GM19463 (cell line): ENCODE results near the gene ADI1.

Source experiments
- ATAC-seq: cut with Tn5 transposase; IDR thresholded peaks from one replicate; pipeline ENCODE4 v1.9.1; 2021; ENCODE audit warnings: mild to moderate bottlenecking, moderate library complexity; ENCODE audit not compliant: unreplicated experiment

ADI1 gene

DNA sequence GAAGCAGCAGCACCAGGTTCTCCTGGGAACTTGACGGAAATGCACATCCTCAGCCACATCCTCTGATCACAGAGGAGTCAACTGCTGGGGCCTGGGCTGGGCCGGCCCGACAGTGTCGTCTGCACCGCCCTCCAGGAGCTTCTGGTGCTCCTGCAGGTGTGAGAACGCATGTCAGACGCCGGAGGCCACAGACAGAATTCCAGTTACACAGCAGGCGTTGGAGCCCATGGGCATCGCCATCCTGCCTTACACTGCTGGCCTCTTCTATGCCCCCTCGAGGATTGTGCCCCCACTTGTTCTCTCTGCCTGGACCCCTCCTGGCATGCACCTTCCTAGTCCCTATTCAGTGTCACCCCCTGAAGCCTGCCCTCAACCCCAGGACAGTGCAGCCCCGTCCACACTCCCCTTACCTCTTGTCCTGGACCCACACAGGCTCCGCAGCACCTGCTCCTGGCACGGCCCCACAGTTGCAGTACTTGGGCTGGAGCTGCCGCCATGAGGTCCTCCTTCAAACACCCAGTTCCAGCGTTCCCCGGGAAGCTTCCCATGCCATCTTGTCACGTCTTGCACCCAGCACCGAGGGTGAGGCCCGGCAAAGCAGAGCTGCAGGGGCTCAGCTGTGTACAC lies 37.5 kb downstream of the ADI1 start:
- ATAC-seq, result no peak

DNA sequence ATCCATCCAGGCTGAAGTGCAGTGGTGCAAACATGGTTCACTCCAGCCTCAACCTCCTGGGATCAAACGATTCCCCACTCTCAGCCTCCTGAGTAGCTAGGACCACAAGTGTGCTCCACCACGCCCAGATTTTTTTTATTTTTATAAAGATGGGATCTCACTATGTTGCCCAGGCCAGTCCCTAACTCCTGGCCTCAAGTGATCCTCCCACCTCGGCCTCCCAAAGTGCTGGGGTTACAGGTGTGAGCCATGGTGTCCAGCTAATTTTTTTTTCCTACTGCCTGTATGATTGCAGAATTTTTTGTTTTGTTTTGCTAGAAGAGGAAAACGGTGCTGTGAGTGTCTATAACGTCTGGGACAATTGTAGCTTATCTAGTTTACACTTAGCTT lies 38.3 kb downstream of the ADI1 start:
- no peak for ATAC-seq

DNA sequence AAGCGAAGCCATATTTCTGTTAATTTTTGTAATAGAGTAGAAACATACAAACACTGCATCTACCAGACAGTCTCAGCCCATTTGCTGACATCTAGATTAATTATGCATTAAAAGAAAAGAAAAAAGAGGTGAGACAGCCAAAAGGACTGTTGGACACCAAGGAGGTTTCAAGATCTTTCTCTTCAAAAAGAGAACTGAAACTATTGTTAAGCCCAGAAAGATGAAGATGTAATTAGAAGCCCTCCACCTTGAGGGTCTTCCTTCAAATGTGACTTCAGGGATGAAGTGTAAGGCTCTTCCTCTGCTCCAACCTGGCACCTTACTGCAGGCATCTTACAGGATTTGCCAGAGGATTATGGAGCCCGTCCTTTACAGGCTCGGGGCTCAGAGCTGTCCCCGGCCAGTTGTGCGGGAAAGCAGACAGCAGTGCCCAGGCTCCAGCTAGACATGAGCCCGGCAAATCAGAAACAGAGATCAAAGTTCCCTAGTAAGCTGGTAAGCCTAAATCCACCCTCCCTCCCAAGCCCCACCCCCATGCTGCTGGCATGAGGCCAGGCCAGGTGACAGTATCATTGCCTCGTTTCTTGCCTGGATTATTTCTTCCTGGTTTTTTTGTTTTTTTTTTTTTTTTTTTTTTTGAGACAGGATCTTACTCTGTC lies 38.9 kb downstream of the ADI1 start:
- no peak for ATAC-seq

DNA sequence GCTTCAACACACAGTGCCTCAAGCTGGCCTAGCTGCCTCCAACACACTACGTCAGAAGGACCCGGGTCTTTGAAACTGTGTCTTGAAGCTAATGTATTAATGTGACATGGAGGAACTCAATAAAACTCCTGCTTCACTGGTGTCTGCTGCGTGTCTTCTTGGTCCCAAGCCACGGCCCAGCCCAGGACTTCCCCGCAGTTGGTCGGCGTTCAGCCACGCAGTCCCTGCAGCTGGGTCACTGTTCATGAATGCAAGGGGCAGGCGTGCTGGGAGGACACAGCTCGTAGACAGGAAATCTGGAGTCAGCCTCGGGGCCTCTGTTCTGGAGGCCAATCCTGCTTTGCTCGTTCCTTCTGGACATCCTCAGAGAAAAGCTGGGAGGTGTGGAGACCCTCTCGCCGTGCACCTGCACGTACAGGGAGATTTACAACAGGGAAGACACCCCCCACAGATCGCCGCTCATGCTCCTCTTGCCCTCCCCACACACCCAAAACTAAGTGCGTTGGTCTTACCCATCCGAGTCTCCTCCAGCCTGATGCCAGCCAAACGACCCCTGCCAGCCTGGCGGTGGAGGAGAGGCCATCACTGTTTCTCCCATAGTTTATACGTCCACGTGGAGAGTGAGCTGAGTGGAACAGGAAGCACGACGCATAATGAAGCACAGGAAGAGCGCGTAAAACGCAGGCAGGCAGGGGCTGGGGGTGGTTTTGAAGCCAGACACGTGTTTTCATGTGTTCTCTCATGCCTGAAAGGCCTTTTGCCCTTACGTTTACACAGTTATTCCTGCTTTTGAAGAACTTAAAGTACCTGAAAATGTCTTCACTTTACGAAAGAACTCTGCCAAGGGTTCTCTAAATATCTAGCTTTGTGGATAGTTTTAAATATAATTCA lies 39.7 kb downstream of the ADI1 start:
- no peak for ATAC-seq

DNA sequence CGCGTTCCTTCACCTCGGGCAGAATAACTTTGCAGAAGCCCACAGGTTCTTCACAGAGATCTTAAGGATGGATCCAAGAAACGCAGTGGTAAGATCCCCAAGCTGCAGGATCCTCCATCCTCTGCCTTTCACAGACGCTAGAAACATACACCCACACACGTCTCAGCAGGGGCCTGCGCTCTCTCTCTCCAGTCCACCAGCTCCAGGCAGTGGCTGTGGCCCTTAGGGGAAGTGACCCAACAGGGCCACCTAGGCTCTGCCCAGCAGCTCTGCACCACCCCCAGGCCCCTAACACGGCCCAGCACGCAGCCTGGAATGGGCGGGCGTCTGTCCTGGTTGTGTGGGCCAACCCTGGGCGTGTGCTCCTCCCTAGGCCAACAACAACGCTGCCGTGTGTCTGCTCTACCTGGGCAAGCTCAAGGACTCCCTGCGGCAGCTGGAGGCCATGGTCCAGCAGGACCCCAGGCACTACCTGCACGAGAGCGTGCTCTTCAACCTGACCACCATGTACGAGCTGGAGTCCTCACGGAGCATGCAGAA lies 40.4 kb downstream of the ADI1 start:
- no peak for ATAC-seq

DNA sequence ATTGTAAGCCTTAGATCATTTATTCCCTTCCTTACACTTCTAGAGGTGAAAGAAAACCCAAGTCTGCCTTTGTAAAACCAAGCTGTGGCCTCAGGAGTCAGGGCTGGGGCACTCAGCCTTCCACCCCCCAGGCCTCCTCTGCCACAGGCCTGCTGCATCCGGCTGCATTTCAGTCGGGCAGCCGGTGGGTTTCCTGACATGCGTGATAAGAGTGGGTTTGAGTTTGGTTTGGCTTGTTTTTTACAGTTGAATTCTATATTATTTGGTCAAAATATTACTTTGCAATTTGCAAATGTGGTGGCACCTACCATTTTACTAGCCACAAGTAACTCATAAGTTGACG lies 42.4 kb downstream of the ADI1 start:
- ATAC-seq, result no peak

DNA sequence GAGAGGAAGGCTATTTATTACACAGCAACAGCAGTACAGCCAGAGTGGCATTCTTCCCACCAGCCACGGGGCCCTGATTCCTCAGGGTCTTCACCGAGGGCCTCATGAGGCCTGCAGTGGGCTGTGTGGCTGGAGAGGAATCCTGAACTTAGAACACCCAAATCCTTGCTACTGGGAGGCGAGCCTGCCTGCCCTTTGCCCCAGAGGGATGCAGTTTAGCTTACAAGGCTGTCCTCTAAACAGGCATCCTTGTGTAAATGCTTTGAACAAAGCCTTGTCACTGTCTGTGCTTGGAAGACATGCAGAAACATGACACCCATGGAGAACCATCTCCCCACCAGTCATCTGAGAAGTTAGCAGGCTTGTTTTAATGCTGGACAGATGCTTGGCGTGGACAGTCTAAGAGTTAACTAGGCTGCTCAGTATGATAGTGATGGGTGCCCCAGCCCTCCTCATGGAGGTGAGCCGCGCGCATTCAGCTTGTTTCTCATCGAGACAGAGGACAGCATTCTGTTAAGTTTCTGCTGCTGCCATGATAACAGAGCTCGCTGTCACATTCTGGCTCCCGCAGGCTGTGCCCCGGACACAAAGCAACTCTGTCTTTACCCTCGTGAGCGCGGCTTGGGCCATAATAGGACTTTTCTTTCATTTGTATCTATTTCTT lies 42.9 kb downstream of the ADI1 start:
- ATAC-seq, result no peak

DNA sequence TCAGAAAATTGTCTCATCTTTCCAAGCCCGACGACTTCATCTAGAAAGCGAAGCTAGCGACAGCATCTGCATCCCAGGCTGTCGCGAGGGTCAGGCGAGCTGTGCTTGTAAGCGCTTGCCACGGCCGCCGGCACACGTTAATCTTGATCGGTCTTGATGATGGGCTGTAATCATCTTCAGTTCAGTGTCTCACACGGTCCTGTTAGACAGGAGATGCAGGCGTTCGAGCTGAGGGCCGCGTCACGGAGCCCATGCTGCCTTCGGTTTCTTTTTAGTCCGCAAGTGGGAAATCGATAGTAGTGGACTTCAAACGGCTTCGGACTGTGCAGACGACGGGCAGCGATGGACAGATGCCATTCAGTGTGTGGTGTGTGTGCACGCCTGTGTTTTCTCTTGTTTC lies 43.6 kb downstream of the ADI1 start:
- ATAC-seq, result no peak

DNA sequence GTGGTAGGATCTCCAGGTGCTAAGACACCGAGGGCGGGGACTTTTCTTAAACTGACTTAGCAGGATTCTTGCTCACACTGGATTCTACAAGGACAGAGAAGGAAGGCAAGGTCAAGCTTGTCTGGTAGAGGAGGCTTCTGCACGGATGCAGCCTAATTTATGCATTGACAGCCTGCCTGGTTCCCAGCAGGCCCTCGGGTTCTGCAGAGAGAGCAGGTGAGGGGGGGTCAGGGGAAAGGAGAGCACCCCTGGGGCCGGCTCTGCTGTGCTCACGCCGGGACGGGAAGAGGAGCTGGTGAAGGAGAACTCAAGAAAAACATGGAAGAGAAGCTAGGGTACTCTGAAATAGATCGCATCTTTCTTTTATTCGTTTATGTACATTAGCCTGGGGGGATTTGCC lies 46.4 kb downstream of the ADI1 start:
- ATAC-seq, result no peak

DNA sequence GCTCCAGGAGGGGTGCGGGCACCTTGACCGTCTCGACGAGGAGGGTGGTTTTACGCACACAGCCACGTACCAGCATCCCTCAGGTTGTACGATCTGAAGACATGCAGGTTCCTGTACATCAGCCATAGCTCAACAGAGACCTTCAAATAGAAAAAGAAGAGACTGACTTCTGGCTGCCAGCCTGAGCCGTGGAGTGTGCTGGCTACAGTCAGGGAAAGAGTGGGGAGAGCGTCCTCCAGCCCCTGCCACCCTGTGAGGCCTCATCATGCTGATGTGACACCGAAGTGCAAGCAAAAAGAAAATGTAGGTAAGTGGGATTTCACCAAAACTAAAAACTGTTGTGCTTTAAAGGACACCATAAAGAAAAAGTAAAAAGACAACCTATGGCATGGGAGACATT lies 47.0 kb downstream of the ADI1 start:
- no peak for ATAC-seq

DNA sequence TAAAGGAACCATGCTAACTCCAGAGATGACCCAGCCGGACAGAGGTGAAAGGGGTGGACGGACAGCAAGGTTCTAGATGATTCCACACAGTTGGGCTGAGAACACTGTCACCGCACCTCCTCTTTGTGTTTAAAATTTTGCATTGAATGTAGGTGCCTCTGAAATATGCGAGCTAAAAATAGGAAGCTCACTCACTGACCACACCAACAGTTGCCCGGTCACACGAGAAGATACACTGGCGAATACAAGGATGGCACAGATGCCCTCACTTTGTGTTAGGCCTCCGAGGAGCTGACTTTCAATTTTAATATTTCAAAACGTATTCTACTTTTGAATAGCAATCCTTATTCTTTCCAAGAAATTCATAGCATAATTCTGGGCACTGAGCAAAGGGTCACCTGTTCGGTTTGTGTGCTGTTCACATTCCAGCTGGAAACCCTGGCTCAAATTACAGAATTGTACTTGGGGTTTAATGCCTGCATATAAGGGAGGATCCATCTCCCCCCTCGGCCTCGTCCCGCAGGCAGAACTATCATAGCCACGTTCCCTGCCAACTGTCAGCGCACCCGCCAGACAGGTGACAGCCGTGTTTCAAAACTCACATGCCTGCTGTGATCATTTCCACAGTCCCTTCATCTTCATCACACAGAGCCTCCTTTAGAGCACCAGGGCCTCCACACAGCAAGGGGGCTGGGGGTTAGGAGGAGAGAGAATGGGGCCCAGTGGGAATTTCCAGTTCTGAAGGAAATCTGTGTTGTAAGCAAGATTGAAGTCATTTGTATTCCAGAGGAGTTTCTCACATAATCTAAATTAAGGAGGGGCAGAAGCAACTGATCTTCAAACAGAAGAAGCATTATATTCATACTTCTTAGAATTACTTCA lies 48.2 kb downstream of the ADI1 start:
- no peak for ATAC-seq

DNA sequence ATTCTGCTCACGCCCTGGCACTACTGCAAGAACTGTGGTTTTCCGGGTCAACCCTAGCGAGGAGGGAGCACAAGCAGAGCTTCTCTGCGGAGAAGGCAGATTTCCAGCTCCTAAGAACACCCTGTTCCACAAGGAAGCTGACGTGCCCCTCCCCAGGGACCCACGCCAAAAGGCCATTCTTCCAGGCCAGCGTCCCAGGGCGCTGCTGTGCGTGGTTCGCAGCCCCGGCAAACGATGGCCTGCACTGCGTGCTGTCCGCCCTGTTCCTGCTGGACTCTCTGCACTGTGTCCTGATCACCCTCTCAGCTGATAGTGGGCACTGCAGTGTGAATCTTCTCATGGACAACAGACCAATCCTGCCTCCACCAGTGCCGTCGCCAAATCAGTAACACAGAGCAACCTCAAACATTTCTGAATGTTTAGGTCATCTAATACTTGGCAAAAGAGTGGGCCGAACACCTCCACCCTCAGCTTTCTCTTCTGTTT lies 49.1 kb downstream of the ADI1 start:
- no peak for ATAC-seq

DNA sequence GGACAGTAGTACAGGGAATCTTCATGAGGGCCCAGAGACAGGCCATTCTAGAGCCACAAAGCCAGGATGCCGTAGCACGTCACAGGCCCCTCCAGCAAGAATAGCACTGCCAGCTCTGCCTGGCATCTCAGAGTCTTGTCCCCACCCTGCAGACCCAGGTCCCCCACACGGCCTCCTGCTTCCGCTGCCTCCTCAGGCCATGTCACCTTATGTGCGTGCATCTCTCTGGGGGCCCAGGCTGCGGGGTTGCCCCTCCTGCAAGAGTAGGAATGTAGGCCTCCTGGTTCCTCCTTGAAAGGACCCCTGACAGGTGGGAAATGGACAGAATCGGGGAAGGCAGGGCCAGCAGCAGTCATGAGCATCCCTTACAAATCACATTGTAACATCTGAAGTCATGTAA lies 49.8 kb downstream of the ADI1 start:
- ATAC-seq, result no peak

DNA sequence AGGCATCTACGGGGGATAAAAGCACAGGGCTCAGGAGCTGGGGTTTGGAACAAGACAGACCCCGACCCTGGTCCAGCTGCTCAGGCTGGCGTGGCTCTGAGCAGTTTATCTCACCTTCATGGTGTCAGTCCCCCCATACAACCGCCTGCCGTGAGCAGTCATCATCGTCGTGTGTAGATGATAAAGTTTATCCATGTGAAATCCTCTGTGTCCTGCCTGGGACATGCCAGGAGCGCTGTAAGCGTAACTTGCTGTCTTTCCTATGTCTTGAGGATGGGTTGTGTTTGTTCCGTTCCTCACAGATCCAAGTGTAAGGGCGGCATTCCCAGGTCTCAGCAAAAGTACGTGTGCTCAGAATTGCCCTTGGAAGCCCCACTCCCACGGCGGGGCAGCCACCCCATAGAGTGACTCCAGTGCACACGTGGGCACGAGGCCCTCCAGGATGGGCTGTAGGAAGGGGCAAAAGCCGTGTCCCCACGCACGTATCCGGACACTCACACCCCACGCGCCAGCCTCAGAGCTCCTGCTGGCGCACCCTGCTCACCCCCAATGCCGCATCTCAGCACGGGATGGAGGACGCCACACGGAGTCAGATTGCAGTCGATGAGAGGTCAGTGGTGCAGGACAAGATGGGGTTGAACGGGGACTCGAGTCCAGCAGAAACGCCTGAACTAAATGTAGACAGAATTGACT lies 50.9 kb downstream of the ADI1 start:
- no peak for ATAC-seq

DNA sequence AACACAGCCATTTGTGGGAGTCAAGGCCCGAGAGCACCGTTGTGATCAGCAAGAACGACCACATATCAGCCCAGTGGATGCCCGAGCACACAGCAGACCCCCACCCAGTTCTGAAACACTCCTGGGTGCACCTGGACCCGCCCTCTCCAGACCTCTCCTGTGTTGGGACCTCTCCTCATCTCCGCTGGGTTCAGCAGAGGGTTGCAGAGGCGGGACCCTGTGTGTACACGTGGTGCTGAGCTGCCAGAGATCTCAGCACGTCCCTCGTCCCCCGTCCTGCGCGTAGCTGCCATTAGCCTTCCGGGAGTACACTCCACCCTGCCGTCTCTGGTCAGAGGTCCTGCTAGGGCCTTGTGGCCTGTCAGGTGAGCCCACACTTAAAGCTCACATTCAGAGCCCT lies 51.7 kb downstream of the ADI1 start:
- ATAC-seq, result no peak

DNA sequence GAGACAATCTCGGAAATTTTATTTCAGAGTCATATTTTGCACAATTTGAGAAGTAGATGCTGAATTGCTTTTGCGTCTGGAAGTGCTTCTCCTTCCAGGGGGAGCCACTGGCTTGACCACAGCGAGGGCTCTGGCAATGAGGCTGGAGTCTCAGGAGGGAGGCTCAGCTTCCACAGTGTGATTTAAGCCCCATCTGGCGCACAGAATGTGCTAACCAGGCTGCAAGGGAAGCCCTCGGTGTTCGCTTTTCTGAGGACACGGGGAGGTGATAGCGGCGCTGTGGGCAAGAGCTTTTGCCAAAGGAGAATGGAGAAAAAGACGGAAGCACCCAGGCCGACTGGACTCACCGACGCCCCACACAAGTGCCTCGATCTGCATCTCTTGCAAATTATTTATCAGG lies 52.4 kb downstream of the ADI1 start:
- no peak for ATAC-seq

DNA sequence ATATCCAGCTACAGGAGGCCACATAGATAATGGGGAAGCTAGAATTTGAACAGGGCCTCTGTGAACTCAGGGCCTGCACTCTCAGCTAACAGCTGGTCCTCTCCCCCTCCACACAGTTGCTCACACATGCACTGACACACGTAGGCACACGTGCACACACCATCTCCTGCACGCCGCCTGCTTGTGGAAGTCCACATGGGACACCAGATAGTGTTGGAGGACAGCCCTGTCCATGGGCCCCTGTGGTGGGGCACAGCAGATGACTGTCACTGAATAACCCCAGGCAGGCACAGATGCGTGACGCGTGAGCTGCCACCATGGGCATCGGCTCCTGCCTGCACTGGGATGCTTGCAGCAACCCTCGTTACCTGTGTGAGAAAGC lies 52.9 kb downstream of the ADI1 start:
- ATAC-seq, result no peak

DNA sequence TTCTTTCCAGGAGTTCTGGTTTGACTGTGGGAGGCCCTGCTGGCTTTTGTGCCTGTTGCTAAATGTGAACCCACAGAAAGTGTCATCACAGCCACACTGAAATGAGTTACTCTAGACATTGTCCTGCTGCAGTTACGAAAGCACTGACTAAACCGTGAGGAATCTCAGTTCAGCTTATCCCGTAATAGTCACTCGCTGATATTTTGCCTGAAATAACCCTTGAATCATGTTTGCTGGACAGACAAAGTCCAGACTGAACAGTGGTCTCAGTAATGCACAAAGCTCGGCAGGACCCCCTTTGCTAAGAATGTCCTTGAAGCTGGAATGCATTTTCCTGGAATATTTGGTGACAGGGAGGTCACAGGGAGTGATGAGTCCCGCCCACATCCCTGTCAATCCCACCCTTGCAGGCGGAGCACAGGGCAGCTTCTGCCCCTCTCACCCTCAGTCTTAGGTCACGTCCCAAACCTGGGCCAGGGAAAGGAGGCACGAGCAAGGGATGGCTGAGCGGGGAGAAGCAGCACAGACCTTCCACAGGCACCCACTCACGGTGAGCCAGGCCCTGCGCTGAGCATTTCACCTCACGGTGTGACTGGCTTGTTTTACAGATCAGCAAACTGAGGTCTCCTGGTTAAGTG lies 53.4 kb downstream of the ADI1 start:
- ATAC-seq, result no peak

DNA sequence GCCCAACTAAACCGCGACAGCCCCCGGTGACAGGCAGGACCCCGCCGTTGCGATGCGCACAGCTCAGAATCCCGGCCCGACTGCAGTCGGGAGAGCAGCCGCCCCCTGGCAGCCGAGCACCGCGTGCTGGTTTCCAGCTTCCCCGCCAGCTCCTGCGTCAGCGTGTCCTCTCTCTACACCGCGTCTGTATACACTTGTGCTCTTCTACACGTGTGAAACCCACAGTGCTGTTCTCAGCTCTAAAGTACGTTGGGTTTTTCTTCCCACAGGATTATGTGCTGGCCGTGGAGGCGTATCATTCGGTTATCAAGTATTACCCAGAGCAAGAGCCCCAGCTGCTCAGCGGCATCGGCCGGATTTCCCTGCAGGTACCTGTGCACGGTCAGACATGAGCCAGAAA lies 54.0 kb downstream of the ADI1 start:
- ATAC-seq, result no peak
